GM18907 (cell line): ENCODE data around the gene PLCXD3.

Experiments
- ATAC-seq: cut with Tn5 transposase; IDR thresholded peaks from one replicate; pipeline ENCODE4 v1.9.1; 2021; ENCODE audit warnings: mild to moderate bottlenecking, moderate library complexity; ENCODE audit not compliant: unreplicated experiment

The PLCXD3 gene

GRCh38 chr5:41415242-41415641 is 95.2 kb downstream of the PLCXD3 start:
- ATAC-seq = no peak

GRCh38 chr5:41414598-41414997 is 95.8 kb downstream of the PLCXD3 start:
- no peak for ATAC-seq

GRCh38 chr5:41413074-41413473 is 97.3 kb downstream of the PLCXD3 start:
- ATAC-seq = no peak

- no peak for ATAC-seq
These were observed 97.9 kb downstream of the PLCXD3 start for GRCh38 chr5:41412496-41412895.

- ATAC-seq = no peak
These were observed 99.7 kb downstream of the PLCXD3 start for GRCh38 chr5:41410737-41411136.

GRCh38 chr5:41410307-41410706 is 100.1 kb downstream of the PLCXD3 start:
- no peak for ATAC-seq

GRCh38 chr5:41408676-41409443 is 101.5 kb downstream of the PLCXD3 start:
- no peak for ATAC-seq

- ATAC-seq = no peak
These were observed 103.5 kb downstream of the PLCXD3 start for GRCh38 chr5:41406936-41407335.

- ATAC-seq = no peak
These were observed 104.0 kb downstream of the PLCXD3 start for GRCh38 chr5:41406424-41406823.

GRCh38 chr5:41404757-41405156 is 105.6 kb downstream of the PLCXD3 start:
- ATAC-seq = no peak

GRCh38 chr5:41403846-41404245 is 106.6 kb downstream of the PLCXD3 start:
- no peak for ATAC-seq

- ATAC-seq = no peak
These were observed 107.6 kb downstream of the PLCXD3 start for GRCh38 chr5:41402845-41403244.

GRCh38 chr5:41399839-41400238 is 110.6 kb downstream of the PLCXD3 start:
- no peak for ATAC-seq

GRCh38 chr5:41392016-41392415 is 118.4 kb downstream of the PLCXD3 start:
- ATAC-seq = no peak

- no peak for ATAC-seq
These were observed 135.8 kb downstream of the PLCXD3 start for GRCh38 chr5:41374631-41375030.

- no peak for ATAC-seq
These were observed 137.2 kb downstream of the PLCXD3 start for GRCh38 chr5:41373230-41373629.

GRCh38 chr5:41371738-41372137 is 138.7 kb downstream of the PLCXD3 start:
- ATAC-seq = no peak

- no peak for ATAC-seq
These were observed 139.9 kb downstream of the PLCXD3 start for GRCh38 chr5:41370482-41370881.

- ATAC-seq = no peak
These were observed 140.6 kb downstream of the PLCXD3 start for GRCh38 chr5:41369799-41370198.

- no peak for ATAC-seq
These were observed 142.2 kb downstream of the PLCXD3 start for GRCh38 chr5:41368158-41368557.

GRCh38 chr5:41365369-41365768 is 145.0 kb downstream of the PLCXD3 start:
- no peak for ATAC-seq

- ATAC-seq = no peak
These were observed 146.1 kb downstream of the PLCXD3 start for GRCh38 chr5:41364346-41364745.
